ENCODE measurements around the gene BRINP3.

BRINP3 gene

DNA sequence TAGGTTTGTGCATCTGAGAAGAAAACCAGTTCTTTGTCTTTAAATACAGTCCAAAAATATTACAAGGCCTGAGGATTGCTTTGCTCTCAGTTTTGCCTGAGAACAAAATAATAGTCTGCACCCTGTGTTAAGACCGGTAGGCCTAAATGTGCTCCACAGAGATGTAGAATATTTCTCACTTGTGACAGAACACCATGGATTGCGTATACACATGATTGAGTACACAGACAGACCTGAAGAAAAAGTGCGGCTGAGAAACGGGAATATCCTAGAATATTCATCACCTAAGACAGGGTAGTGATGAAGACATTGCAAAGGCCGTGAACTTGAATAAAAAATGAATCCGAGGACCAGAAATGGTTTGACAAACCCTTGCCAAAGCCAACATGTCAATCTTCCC is 155.4 kb downstream of the BRINP3 start:
- no peak for DNase-seq (ENCODE audit: low spot score)

DNA sequence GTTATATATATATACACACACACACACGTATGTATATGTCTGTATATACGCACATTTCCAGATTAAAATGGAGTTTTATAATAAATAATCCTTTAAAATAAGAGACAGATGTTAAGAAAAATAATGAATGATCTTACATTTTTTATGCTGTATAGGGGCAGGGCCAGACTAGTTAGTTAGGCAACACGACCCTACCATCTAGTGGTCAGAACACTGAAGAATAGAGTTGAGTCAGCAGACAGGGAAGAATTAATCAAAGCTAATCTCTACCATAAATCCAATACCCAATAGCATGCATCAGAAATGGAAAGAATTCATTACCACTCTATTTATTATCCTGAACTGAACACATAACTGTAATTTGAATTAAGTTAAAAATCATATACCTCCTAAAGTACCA is 156.7 kb downstream of the BRINP3 start:
- peak; percentile 60 for DNase-seq (ENCODE audit: low spot score)

DNA sequence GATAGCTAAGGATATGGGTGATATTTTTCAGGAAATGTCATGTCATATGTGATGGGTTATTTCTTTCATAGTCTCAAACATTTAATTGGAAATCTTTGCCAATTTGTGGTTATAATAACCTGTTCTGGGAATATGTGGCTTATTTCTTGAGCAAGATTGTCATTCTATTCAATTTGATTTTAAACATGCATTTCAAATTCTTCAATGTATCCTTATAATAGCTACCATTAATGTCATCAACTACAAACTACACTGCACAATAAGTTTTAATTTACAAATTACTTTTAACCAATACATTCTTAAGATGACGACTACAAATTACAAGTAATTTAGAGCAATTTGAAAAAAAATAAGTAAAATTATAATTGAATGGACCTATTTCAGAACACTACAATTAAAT is 164.9 kb downstream of the BRINP3 start:
- no peak for DNase-seq (ENCODE audit: low spot score)

DNA sequence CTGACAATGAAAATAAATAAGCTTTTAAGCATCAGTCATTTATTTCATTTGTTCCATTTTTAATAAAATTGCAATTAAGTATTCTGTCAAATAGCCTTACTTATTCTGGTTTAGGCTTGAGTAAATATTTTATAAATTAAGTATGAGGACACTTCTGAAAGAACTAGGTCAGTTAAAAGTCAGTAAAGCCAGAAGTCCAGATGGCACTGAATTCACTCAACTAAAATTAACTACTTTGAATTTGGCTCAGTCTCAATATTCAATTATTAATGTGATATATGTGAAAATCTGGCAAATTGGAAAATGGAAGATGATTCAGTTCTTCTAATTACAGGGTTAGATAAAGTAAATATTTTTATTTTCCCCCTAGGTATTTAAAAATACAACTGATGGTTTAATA is 174.2 kb downstream of the BRINP3 start:
- no peak for DNase-seq (ENCODE audit: low spot score)

DNA sequence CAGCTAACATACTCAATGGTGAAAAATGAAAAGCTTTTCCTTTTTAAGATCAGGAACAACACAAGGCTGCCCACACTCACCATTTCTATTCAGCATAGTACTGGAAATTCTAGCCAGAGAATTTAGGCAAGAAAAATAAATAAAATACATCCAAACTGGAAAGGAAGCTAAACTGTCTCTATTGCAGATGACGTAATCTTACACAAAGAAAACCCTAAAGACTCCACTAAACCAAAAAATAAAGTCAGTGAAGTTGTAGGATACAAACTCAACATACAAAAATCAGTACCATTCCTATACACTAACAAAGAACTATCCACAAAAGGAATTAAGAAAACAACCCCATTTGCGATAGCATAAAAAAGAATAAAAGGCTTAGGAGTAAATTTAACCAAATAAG is 181.2 kb downstream of the BRINP3 start:
- DNase-seq (ENCODE audit: low spot score), result no peak

DNA sequence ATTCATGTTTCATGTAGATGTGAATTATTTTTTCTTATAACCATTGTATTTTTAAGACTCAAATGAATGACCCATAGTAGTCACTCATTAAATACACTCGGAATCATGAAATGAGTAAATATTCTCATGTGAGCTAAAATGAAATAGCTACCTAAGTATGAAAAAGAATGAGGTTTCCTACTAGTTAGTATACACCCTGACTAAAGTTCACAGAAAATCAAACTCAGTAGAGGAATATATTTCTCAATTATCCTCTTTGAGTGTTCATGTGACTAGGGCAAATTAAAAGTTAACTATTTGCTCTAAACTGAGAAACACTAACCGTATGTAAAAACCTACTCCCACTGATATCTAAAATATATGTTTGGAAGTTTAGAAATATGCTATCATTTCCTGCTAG is 187.8 kb downstream of the BRINP3 start:
- no peak for DNase-seq (ENCODE audit: low spot score)

DNA sequence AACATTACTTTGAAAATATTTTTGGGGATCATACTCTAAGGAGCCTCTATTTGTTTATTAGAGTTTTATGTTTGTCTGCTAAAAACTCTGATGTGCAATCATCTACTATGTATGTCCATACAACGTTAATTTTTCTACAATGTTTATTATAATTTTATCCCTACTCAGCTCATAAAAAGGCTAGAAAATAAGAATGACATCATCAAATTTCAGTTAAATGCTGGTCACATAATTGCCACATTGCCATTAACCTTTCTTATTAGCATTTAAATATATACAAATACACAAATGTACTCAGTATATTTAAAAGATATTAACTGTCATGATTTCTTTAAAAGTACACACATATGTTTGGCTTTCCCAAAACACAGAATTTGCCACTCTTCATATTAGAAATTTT is 191.6 kb downstream of the BRINP3 start:
- DNase-seq (ENCODE audit: low spot score), result no peak

DNA sequence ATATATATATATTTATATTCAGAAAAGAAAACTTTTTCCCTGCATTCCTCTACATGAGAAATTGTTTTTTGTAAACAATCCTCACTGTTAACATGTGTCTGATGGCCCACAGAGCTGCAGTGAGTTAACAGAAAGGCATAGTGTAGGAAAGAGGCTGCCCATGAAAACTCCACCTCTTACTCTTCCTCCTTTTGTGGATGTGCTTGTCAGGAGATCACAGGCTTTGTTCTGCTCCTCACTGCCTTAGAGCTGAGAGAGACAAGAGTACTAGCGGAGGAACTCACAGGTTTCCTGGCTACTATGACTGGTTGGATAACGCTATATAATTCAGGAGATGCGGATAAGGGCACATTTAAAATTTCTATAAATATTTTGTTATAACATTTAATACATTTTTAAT is 200.6 kb downstream of the BRINP3 start:
- no peak for DNase-seq (ENCODE audit: low spot score)

DNA sequence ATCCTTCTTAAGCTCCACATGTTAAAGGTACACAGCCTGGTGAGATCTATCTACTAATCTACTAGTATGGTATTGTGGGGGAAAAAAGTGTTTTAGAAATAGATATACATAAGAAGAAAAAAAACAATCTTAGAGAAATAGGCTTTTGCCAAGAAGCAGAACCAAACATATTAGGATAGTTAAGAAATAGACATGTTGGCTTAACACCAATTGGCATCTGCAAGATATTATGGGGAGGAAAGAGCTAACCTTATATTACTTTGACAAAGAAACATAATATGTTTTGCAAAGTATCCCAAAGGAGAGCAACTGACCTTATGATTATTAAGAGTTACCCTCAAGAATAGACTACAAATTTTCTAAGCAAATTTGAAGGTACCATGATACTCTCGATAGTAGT is 202.9 kb downstream of the BRINP3 start:
- DNase-seq (ENCODE audit: low spot score), result no peak

DNA sequence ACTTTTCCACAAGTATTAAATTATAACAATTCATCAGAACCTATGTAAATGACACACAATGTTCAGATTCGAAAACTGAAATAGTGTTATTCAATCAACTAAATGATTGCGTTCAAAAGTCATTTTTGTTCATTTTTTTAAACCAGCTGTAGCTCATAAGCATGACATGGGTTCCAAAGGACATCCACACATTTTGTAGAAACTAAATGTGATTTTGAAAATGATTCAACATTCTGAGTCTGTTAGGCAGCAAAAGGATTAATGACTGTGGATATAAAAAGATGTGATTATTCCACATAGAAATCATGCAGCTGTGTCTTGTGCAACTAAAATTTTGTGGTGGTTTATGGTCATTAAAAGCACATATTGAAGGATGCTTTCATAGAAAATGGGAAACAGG is 204.5 kb downstream of the BRINP3 start:
- no peak for DNase-seq (ENCODE audit: low spot score)

DNA sequence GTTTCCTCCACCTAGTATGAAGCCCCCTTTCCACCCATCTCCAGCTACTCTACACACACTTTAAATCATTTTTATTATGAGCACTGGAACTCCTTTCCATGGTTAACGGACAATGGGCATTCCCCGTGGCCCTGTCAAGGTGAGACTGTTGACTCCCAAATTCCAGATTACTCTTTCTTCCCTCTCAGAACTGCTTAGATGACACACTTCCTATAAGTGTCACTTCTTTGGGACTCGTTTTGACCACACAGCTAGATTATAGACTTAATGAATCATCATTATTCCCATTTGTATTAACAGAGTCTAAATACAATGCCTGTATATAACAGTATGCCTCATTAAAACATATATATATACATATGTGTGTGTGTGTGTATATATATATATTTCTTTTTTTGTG is 215.1 kb downstream of the BRINP3 start:
- DNase-seq (ENCODE audit: low spot score), result no peak

DNA sequence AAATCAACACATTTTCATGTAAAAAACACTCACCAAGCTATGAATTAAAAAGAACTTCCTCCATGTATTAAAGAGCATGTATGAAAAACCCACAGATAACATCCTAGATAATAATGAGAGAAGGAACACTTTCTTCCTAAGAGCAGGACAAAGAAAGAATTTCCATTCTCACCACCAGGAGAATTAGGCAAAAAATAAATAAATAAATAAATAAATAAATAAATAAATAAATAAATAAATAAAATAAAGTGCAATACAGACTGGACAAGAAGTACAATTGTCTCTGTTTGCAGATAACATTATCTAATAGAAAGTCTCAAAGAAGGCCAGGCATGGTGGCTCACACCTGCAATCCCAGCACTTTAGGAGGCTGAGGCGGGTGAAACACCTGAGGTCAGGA is 218.2 kb downstream of the BRINP3 start:
- no peak for DNase-seq (ENCODE audit: low spot score)

DNA sequence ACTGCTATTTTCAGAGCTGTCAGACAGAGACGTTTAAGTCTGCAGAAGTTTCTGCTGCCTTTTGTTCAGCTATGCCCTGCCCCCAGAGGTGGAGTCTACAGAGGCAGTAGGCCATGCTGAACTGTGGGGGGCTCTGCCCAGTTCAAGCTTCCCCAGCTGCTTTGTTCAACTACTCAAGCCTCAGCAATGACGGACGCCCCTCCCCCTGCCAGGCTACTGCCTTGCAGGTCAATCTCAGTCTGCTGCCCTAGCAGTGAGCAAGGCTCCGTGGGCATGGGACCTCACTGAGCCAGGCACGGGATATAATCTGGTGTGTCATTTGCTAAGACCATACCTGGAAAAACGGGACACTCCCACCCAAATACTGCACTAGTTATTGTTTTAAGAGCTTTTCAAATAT is 219.7 kb downstream of the BRINP3 start:
- no peak for DNase-seq (ENCODE audit: low spot score)

DNA sequence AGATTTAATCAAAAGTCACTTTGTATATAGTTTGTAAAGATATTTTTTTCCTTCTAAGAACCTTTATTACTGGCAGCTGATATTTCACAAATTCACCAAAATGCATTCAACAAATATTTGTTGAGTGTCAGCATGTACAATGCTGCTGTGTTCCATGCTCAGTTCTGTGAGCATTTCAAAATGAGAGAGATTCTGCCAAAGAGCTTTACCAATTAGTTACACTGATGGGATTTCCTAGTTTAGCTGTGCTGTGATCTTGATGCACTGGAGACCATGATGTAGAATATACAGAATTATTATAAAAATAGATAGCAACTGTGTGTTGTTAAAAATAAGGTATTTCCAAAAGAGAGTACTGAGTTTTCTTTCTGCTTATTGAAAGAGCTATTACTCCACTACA is 225.6 kb downstream of the BRINP3 start:
- DNase-seq (ENCODE audit: low spot score), result no peak

DNA sequence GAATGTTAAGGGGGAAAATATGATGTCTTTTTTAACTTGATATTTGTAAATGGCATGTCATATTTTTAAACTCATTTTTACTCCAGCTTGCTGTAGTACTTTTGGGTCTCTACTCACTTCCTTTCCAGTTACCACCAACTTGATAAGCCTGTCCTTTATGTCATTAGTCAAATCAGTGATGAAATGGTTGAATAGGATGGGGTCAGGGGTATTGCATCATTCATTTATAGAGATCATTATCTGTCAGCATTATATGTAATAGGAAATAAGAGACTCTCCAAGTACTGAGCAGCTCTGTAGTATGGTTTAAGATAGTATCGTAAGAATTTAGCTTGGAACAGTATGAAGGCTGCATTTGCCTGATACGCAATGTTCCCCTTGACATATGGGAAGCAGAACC is 227.3 kb downstream of the BRINP3 start:
- no peak for DNase-seq (ENCODE audit: low spot score)

DNA sequence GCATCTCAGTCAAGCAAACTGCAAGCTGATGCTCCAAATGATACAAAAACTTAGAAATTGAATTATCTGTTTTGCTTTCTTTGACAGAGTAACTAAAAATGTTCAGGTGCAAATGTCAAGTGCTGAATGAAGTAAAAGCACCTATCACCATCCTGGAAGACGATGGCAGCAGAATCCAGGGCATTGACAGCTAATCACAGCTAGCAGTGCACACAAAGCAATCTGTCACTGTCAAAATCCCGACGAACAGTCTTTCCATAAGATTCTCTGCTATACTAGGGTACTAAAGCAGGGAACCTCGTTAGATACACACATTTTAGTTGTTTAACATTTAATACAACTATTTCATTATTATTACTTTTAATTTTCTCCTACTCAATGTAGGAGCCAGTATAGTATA is 233.3 kb downstream of the BRINP3 start:
- no peak for DNase-seq (ENCODE audit: low spot score)

DNA sequence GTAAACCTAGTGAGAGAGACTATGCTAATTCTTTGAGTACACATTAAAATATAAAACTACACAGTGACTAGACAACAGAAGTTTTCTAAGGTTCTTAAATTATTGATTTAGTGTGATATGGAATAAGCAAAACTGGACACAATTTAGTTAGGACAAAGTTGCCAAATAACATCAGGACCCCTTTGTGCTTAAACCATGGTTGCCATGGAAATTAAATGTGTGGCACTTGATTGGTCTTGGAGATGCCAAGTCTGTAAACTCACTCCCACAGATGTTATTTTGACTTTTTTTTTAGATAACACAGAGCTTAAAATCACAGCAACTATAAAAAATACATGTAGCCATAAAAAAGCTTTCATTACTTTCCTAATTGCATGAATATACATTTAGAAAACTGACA is 234.6 kb downstream of the BRINP3 start:
- no peak for DNase-seq (ENCODE audit: low spot score)

DNA sequence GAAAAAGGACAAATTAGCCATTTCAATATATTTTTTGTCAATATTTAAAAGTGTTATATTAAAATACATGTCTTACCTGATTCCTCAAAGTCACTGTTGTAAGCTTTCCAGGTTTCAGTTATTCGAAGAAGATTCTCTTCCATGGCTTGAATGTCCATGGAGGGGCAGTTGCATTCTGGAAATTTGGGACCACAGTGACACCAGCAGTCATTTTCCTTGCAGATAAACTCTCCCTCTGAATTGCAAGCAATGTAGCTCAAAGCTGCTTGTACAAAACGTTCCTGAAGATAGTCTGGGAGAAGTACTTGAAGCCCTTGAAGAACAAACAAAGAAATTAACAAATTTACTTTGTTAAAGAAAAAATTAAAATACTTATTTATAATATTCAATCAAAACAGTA is 251.7 kb downstream of the BRINP3 start:
- DNase-seq (ENCODE audit: low spot score), result no peak

DNA sequence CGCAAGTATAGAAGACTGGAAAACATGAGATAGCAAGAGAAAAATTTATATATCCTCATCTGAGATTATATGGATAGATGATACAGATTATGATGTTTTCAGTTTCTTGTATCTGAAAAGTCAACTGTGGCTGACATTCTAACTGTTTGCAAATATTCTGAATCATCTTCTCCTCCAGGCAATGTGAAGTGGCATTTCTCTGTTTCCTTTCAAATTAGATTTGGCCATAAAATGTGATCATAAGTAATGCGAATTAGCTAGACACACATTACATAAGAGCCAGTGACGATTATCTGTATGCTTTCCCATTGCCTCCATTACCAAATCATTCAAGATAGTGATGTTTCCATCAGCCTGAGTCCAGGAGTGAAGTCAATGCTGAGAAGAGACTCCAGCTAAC is 265.2 kb downstream of the BRINP3 start:
- DNase-seq (ENCODE audit: low spot score), result no peak

DNA sequence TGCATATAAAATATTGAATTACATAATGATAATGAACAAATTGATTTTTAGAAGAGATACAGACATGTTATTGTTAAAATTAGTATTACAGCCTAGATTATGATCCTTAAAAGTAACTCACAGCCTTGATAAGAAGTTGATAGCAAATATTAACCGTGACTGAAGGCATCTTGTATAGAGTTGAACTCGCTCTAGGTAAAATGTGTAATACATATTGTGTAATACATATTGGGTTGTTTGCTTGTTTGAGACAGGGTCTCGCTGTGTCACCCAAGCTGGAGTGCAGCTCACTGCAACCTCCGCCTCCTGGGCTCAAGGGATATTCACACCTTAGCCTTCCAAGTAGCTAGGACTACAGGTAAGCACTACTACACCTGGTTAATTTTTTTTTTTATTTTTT is 269.9 kb downstream of the BRINP3 start:
- no peak for DNase-seq (ENCODE audit: low spot score)

DNA sequence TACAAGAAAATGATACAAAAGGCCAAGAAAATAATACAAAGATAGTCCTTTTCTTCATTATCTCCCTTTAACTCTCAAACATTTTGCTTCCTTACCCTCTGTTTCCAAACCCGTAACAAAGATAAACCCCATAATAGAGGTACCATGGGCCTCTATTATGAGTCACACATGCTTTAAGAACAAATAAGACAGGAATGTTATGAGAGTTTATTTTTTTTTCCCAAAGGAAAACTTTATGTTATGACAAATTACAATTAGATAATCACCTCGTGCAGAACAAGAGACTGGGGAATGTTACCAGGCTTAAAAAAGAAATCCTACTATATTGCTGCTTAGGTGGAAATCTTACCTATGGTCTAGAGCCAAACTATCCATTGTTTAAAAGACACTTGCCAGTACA is 272.0 kb downstream of the BRINP3 start:
- DNase-seq (ENCODE audit: low spot score), result no peak

DNA sequence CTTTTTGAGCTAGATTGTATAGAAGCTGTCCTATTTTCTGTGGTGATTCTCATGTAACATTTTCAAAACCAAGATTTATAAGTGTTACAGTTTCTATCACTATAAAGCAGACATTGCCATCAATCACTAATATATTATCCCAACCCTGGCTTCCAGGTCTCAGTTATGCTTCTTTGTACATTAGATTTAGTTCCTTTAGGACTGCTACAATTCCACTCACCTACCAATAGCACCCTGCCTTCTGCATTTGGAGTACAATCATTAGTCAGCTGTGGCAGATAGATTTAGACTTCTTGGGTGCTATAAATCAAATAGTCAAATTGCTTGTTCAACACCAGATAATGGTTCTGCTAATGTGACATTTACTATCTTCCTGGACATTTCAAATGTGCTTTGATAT is 281.6 kb downstream of the BRINP3 start:
- no peak for DNase-seq (ENCODE audit: low spot score)

DNA sequence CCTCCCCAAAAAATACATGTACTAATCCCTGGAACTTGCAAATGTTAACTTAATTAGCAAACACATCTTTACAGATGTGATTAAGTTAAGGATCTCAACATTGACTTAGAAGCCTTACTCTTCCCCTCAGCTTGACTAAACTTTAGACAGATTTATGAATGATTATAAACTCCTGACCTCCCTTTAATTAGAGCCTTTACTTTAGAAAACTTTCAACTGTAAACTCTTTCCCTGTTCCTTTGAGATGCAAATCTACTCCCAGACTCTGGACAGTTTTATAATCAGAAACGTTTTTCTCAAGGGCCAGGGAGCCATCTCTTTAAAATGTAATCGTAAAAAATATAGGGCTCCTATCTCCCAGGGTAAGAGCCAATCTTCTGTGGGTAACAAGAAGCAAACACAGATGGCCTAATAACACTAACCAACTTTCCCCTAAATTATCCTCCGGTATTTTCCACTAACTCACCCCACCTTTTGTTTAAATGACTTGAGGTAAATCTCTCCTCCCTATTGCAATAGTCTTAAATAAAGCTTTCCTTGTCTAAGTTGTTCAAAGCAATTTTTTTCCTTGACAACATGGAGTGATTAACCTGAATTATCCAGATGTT is 284.1 kb downstream of the BRINP3 start:
- DNase-seq (ENCODE audit: low spot score), result no peak

DNA sequence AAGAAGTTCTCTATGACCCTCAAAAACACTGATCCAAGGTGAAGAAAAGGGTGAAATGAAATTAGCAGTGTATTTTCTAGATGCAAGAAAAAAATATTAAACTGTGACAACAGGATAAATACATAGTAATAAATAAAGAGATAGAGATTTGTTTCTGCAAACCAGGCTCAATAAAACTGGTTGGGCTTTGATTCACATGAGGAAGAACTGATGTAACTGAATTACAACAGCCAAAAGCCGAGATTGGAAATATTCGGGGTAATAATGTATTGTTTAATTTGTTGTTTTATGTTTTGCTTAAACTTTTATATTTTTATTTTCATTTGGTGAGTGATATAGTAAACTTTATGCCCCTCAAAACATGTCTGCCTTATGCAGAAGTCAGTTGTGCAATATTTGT is 285.0 kb downstream of the BRINP3 start:
- DNase-seq (ENCODE audit: low spot score), result no peak

DNA sequence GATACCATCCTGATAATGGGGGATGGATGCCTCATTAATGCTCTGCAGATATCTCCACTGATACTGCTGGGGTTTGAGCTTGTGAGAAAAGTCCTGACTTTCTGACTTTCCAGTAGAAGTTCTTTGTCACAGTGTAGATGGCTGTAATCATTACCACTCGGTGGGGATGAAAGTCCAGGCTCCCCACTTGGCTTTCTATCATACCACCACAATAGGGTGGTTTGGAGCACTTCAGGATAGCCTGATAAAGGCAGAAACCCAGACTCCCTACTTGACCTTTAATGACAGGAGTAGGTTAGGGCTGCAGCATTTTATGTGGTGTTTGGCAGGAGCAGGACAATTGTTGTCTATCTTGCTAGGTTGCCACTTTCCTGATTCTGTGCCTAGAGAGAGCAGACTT is 294.1 kb downstream of the BRINP3 start:
- DNase-seq (ENCODE audit: low spot score), result no peak

All from D341Med (cell line).